Suprapubic skin (tissue), 4 donors: ENCODE measurements around the gene PTGIS.

Source experiments
- POLR2A ChIP-seq, 2 donors: fragments of 450-650 bp; IDR thresholded peaks; one replicate each; pipeline ENCODE4 v1.6.1; 2017; ENCODE audit warnings: antibody characterized with exemption in 2 of 2, mild to moderate bottlenecking in 2 of 2, moderate library complexity in 2 of 2
- POLR2AphosphoS5 ChIP-seq, 3 donors: sonication (generic); formaldehyde crosslinking; IDR thresholded peaks; one replicate each; pipeline ENCODE4 v1.6.1; 2017; ENCODE audit warnings: antibody characterized with exemption in 3 of 3
- TF ChIP-seq, protein P1 (sequence below), 2 donors: fragments of 200-600 bp in 1 of 2; fragments of 450-650 bp in 1 of 2; sonication (generic) in 1 of 2; IDR thresholded peaks; one replicate each; pipeline ENCODE4 v1.5.1; 2016 to 2019; ENCODE audit warnings: antibody characterized with exemption in 2 of 2, mild to moderate bottlenecking in 1 of 2, moderate library complexity in 1 of 2

- TF ChIP-seq, protein P1, sequence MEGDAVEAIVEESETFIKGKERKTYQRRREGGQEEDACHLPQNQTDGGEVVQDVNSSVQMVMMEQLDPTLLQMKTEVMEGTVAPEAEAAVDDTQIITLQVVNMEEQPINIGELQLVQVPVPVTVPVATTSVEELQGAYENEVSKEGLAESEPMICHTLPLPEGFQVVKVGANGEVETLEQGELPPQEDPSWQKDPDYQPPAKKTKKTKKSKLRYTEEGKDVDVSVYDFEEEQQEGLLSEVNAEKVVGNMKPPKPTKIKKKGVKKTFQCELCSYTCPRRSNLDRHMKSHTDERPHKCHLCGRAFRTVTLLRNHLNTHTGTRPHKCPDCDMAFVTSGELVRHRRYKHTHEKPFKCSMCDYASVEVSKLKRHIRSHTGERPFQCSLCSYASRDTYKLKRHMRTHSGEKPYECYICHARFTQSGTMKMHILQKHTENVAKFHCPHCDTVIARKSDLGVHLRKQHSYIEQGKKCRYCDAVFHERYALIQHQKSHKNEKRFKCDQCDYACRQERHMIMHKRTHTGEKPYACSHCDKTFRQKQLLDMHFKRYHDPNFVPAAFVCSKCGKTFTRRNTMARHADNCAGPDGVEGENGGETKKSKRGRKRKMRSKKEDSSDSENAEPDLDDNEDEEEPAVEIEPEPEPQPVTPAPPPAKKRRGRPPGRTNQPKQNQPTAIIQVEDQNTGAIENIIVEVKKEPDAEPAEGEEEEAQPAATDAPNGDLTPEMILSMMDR (IDR thresholded peaks at IDR 0.05) = no peak
- TF ChIP-seq POLR2AphosphoS5 (IDR thresholded peaks at IDR 0.05) (no peak), POLR2A (IDR thresholded peaks at IDR 0.05) (no peak)
These were observed 27.0 kb upstream of the PTGIS start for GRCh38 chr20:49594931-49595315.
